Measurements from ENCODE around the gene SIGMAR1. TPM values are rescaled to one million over a fixed set of nuclear protein-coding genes. Genes with fewer than 3 reads are reported as not detected.

SIGMAR1 gene
- total and polyA plus RNA-seq, 4 donors, result 116 to 210 (median 178) TPM

DNA sequence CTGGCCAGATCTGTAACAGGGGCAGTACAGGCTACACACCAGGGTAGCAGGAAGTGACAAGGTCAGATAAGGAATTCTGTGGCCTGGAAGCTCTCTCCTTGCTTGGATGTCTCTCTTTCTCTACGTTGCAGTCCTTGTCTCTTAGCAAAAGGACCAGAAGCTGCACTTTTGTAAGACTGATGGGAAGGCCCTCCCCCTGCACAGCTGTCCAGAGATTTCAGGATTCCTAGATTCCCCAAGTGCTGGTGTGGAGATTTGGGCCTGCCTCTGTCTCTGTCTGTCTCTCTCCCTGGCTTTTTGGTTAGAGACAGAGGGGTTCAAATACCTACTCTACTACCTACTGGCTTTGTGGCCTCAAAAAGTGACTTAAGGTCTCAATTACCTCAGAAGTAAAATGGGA lies 38.0 kb downstream of the SIGMAR1 start:
- Histone ChIP-seq H3K9me3 (ENCODE audit: control insufficient read depth in 4 of 4, low read length in 3 of 4) (no peaks in the 10 kb centered on the region), H3K9ac (ENCODE audit: low read depth in 1 of 2, low read length in 2 of 2) (no peak overlapping the region), H3K36me3 (ENCODE audit: control insufficient read depth in 4 of 4, insufficient read depth in 3 of 4, low read depth in 1 of 4, low read length in 3 of 4) (no peaks in the 10 kb centered on the region), H3K4me1 (ENCODE audit: control insufficient read depth in 4 of 4, insufficient read depth in 4 of 4, low read length in 3 of 4) (peaks cover 0 to 7% (median 3%) of the 10 kb centered on the region in 4 donors), H3K27ac (ENCODE audit: low read depth in 1 of 2, low read length in 2 of 2) (no peak overlapping the region), H3K4me3 (ENCODE audit: low read depth in 1 of 3, low read length in 3 of 3) (no peak overlapping the region), H3K27me3 (ENCODE audit: control insufficient read depth in 4 of 4, insufficient read depth in 4 of 4, low read length in 3 of 4) (no peaks in the 10 kb centered on the region)
- no peak for DNase-seq (ENCODE audit: low spot score)
- 58% methylated on average over 1 of the region's 1 CpG for WGBS
- TF ChIP-seq, protein P1, sequence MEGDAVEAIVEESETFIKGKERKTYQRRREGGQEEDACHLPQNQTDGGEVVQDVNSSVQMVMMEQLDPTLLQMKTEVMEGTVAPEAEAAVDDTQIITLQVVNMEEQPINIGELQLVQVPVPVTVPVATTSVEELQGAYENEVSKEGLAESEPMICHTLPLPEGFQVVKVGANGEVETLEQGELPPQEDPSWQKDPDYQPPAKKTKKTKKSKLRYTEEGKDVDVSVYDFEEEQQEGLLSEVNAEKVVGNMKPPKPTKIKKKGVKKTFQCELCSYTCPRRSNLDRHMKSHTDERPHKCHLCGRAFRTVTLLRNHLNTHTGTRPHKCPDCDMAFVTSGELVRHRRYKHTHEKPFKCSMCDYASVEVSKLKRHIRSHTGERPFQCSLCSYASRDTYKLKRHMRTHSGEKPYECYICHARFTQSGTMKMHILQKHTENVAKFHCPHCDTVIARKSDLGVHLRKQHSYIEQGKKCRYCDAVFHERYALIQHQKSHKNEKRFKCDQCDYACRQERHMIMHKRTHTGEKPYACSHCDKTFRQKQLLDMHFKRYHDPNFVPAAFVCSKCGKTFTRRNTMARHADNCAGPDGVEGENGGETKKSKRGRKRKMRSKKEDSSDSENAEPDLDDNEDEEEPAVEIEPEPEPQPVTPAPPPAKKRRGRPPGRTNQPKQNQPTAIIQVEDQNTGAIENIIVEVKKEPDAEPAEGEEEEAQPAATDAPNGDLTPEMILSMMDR (IDR thresholded peaks at IDR 0.05; ENCODE audit: low read depth, low read length, missing input control), result no peak
- TF ChIP-seq TAF1 (conservative IDR thresholded peaks at IDR 0.05) (no peak), YY1 (IDR thresholded peaks at IDR 0.05) (no peak), SP1 (IDR thresholded peaks at IDR 0.05) (no peak), HNF4G (IDR thresholded peaks at IDR 0.05) (no peak), FOXA2 (IDR thresholded peaks at IDR 0.05) (no peak), RAD21 (IDR thresholded peaks at IDR 0.05) (no peak), JUND (IDR thresholded peaks at IDR 0.05) (no peak), HNF4A (conservative IDR thresholded peaks at IDR 0.05) (no peak), FOXA1 (IDR thresholded peaks at IDR 0.05) (no peak), EGR1 (IDR thresholded peaks at IDR 0.05; ENCODE audit: low read depth in 2 of 2) (no peak), NR2F2 (IDR thresholded peaks at IDR 0.05) (no peak)
- TF ChIP-seq, protein P2, sequence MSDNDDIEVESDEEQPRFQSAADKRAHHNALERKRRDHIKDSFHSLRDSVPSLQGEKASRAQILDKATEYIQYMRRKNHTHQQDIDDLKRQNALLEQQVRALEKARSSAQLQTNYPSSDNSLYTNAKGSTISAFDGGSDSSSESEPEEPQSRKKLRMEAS (IDR thresholded peaks at IDR 0.05), result no peak
- TF ChIP-seq, protein P3, sequence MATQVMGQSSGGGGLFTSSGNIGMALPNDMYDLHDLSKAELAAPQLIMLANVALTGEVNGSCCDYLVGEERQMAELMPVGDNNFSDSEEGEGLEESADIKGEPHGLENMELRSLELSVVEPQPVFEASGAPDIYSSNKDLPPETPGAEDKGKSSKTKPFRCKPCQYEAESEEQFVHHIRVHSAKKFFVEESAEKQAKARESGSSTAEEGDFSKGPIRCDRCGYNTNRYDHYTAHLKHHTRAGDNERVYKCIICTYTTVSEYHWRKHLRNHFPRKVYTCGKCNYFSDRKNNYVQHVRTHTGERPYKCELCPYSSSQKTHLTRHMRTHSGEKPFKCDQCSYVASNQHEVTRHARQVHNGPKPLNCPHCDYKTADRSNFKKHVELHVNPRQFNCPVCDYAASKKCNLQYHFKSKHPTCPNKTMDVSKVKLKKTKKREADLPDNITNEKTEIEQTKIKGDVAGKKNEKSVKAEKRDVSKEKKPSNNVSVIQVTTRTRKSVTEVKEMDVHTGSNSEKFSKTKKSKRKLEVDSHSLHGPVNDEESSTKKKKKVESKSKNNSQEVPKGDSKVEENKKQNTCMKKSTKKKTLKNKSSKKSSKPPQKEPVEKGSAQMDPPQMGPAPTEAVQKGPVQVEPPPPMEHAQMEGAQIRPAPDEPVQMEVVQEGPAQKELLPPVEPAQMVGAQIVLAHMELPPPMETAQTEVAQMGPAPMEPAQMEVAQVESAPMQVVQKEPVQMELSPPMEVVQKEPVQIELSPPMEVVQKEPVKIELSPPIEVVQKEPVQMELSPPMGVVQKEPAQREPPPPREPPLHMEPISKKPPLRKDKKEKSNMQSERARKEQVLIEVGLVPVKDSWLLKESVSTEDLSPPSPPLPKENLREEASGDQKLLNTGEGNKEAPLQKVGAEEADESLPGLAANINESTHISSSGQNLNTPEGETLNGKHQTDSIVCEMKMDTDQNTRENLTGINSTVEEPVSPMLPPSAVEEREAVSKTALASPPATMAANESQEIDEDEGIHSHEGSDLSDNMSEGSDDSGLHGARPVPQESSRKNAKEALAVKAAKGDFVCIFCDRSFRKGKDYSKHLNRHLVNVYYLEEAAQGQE (IDR thresholded peaks at IDR 0.05), result no peak
- TF ChIP-seq, protein P4, sequence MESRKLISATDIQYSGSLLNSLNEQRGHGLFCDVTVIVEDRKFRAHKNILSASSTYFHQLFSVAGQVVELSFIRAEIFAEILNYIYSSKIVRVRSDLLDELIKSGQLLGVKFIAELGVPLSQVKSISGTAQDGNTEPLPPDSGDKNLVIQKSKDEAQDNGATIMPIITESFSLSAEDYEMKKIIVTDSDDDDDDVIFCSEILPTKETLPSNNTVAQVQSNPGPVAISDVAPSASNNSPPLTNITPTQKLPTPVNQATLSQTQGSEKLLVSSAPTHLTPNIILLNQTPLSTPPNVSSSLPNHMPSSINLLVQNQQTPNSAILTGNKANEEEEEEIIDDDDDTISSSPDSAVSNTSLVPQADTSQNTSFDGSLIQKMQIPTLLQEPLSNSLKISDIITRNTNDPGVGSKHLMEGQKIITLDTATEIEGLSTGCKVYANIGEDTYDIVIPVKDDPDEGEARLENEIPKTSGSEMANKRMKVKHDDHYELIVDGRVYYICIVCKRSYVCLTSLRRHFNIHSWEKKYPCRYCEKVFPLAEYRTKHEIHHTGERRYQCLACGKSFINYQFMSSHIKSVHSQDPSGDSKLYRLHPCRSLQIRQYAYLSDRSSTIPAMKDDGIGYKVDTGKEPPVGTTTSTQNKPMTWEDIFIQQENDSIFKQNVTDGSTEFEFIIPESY (IDR thresholded peaks at IDR 0.05), result no peak
- TF ChIP-seq, protein P5, sequence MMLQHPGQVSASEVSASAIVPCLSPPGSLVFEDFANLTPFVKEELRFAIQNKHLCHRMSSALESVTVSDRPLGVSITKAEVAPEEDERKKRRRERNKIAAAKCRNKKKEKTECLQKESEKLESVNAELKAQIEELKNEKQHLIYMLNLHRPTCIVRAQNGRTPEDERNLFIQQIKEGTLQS (IDR thresholded peaks at IDR 0.05), result no peak

DNA sequence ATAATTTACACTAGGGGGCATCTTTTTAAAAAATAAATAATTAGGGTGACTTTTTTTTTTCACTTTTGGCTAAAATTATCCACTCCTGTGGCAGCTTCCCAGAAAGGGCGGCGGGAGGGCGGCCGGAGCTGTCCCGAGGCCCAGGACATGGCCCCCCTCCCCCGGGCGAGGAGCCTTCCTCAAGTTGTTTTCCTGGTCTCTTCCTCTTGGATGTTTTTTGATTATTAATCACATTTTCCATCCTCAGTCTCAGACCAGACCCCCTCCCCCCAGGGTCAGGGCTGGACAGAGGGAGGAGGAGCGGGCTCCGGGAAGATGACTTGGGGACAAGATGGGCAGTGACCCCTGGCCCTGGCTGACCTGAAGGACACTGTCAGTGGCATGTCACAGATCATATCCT lies 43.4 kb downstream of the SIGMAR1 start:
- Histone ChIP-seq H3K9ac (ENCODE audit: low read depth in 1 of 2, low read length in 2 of 2) (peak overlapping the region in 1 of 2 donors; percentile 36), H3K4me1 (ENCODE audit: control insufficient read depth in 4 of 4, insufficient read depth in 4 of 4, low read length in 3 of 4) (peaks cover 20 to 54% (median 47%) of the 10 kb centered on the region in 4 donors), H3K36me3 (ENCODE audit: control insufficient read depth in 4 of 4, insufficient read depth in 3 of 4, low read depth in 1 of 4, low read length in 3 of 4) (no peaks in the 10 kb centered on the region), H3K27ac (ENCODE audit: low read depth in 1 of 2, low read length in 2 of 2) (peak overlapping the region; percentile 39 to 66), H3K4me3 (ENCODE audit: low read depth in 1 of 3, low read length in 3 of 3) (no peak overlapping the region), H3K27me3 (ENCODE audit: control insufficient read depth in 4 of 4, insufficient read depth in 4 of 4, low read length in 3 of 4) (peaks cover 0 to 2% (median 0%) of the 10 kb centered on the region in 4 donors), H3K9me3 (ENCODE audit: control insufficient read depth in 4 of 4, low read length in 3 of 4) (no peaks in the 10 kb centered on the region)
- no peak for DNase-seq (ENCODE audit: low spot score)
- WGBS, result 66% methylated on average over 9 of the region's 9 CpGs
- TF ChIP-seq NR2F2 (IDR thresholded peaks at IDR 0.05) (peak; percentile 88), FOXA1 (IDR thresholded peaks at IDR 0.05) (no peak), FOXA2 (IDR thresholded peaks at IDR 0.05) (no peak), RXRA (IDR thresholded peaks at IDR 0.05) (peak in 1 of 2 donors; percentile 47), JUND (IDR thresholded peaks at IDR 0.05) (peak in 1 of 2 donors; percentile 68), EGR1 (IDR thresholded peaks at IDR 0.05; ENCODE audit: low read depth in 2 of 2) (no peak), HNF4G (IDR thresholded peaks at IDR 0.05) (no peak), GABPA (IDR thresholded peaks at IDR 0.05 in 1 of 2, conservative IDR thresholded peaks at IDR 0.05 in 1 of 2) (no peak)
- TF ChIP-seq, protein P2 (IDR thresholded peaks at IDR 0.05), result no peak
- TF ChIP-seq, protein P3 (IDR thresholded peaks at IDR 0.05), result no peak

Data from liver (tissue), 9 donors.